Endothelial cell of umbilical vein (primary cell): Measurements from ENCODE around the gene SMARCA4. TPM values are rescaled to one million over a fixed set of nuclear protein-coding genes. Genes with fewer than 3 reads are reported as not detected.

ENCODE experiments used
- BruUV-seq: library from RNA; stranded (reverse); fragments of 400-500 nt; replicated peaks from 2 replicates; lab custom pipeline; 2021; lab: Mats Ljungman, UMichigan
- CTCF ChIA-PET: fragments of 300-600, 350-600 bp; sonication (Branson Sonifier 250); formaldehyde crosslinking; loops from one replicate; lab custom pipeline; 2021; ENCODE audit warnings: antibody characterized with exemption, inconsistent platforms; lab: Charles Lee
- POLR2A ChIA-PET: fragments of 300-600, 350-600 bp; sonication (Branson Sonifier 250); formaldehyde crosslinking; loops from one replicate; lab custom pipeline; 2021; ENCODE audit warnings: antibody characterized with exemption, inconsistent platforms; lab: Charles Lee
- DNase-seq: peaks from one replicate; pipeline ENCODE4 v3.0.0-alpha.2; 2011; ENCODE audit warnings: low read depth, low spot score
- FAIRE-seq: peaks from 2 replicates; lab custom pipeline; 2011; peaks lifted over from hg19 to GRCh38; lab: Jason Lieb, UNC
- H2AFZ ChIP-seq: 2 replicates; pipeline ENCODE4 v1.6.0; 2012; ENCODE audit warnings: low read depth, low read length, control low read depth, inconsistent platforms
- H3K27ac ChIP-seq: 2 replicates; pipeline ENCODE4 v1.5.1; 2011; ENCODE audit warnings: low read depth, mild to moderate bottlenecking, control low read depth, low read length, moderate library complexity; ENCODE audit not compliant: insufficient read depth
- H3K27me3 ChIP-seq, 2 experiments: 2 replicates each; pipeline versions ENCODE4 v1.6.0 to v1.6.1; 2011; ENCODE audit warnings: low read length in 2 of 2, mixed read lengths in 1 of 2; ENCODE audit not compliant: control insufficient read depth in 2 of 2, insufficient read depth in 2 of 2
- H3K36me3 ChIP-seq, 2 experiments: 2 replicates in 1 of 2; 3 replicates in 1 of 2; pipeline ENCODE4 v1.5.1; 2011; ENCODE audit warnings: low read length in 2 of 2, mild to moderate bottlenecking in 1 of 2, moderate library complexity in 1 of 2; ENCODE audit not compliant: control insufficient read depth in 2 of 2, insufficient read depth in 2 of 2; ENCODE audit errors: extremely low read depth in 1 of 2
- H3K4me1 ChIP-seq: 3 replicates; pipeline ENCODE4 v1.5.1; 2011; ENCODE audit warnings: mild to moderate bottlenecking, low read length; ENCODE audit not compliant: control insufficient read depth, insufficient read depth; ENCODE audit errors: extremely low read depth
- H3K4me2 ChIP-seq: 2 replicates; pipeline ENCODE4 v1.6.1; 2011; ENCODE audit warnings: low read length, control low read depth, mixed read lengths; ENCODE audit not compliant: insufficient read depth
- H3K4me3 ChIP-seq, 3 experiments: fragments of 200-600 bp in 1 of 3; sonication (generic), shearing (Covaris generic) in 1 of 3; replicated peaks in 1 of 3; 2 replicates each; pipeline ENCODE4 v1.5.1; 2011 to 2016; ENCODE audit warnings: control low read depth in 3 of 3, low read length in 3 of 3, mild to moderate bottlenecking in 2 of 3, inconsistent platforms in 1 of 3, low read depth in 1 of 3, moderate library complexity in 1 of 3; ENCODE audit not compliant: insufficient read depth in 1 of 3
- H3K79me2 ChIP-seq: 2 replicates; pipeline ENCODE4 v1.6.0; 2012; ENCODE audit warnings: low read length, inconsistent platforms; ENCODE audit not compliant: control insufficient read depth, insufficient read depth
- H3K9ac ChIP-seq: replicated peaks from 2 replicates; pipeline ENCODE3; 2011; ENCODE audit warnings: low read length, control low read depth; ENCODE audit not compliant: insufficient read depth; ENCODE audit errors: extremely low read depth
- H3K9me1 ChIP-seq: replicated peaks from 3 replicates; pipeline ENCODE4 v1.6.0; 2011; ENCODE audit warnings: mild to moderate bottlenecking, low read length; ENCODE audit not compliant: control insufficient read depth, insufficient read depth; ENCODE audit errors: extremely low read depth
- H3K9me3 ChIP-seq: replicated peaks from 2 replicates; pipeline ENCODE4 v1.5.1; 2012; ENCODE audit warnings: low read length, inconsistent platforms; ENCODE audit not compliant: control insufficient read depth, insufficient read depth
- H4K20me1 ChIP-seq: replicated peaks from 2 replicates; pipeline ENCODE3; 2011; ENCODE audit warnings: mild to moderate bottlenecking, low read length; ENCODE audit not compliant: control insufficient read depth, insufficient read depth; ENCODE audit errors: extremely low read depth
- EZH2 ChIP-seq: IDR thresholded peaks from 2 replicates; pipeline ENCODE4 v1.6.1; 2012; ENCODE audit warnings: borderline replicate concordance, low read depth, mild to moderate bottlenecking, moderate library complexity, low read length, inconsistent platforms; ENCODE audit not compliant: severe bottlenecking
- FOS ChIP-seq: IDR thresholded peaks from 2 replicates; pipeline ENCODE4 v1.6.1; 2011; ENCODE audit warnings: mild to moderate bottlenecking, low read length, moderate library complexity, borderline replicate concordance; ENCODE audit not compliant: insufficient read depth
- GATA2 ChIP-seq: IDR thresholded peaks from 2 replicates; pipeline ENCODE4 v1.7.0; 2011; ENCODE audit warnings: low read depth, mild to moderate bottlenecking, moderate library complexity, mixed read lengths, low read length; ENCODE audit not compliant: insufficient read length, insufficient read depth
- JUN ChIP-seq: IDR thresholded peaks from 2 replicates; pipeline ENCODE4 v1.6.1; 2011; ENCODE audit warnings: borderline replicate concordance, low read depth; ENCODE audit not compliant: insufficient read length, insufficient read depth
- MYC ChIP-seq: IDR thresholded peaks from one replicate; pipeline ENCODE4 v1.6.1; 2011; ENCODE audit warnings: mild to moderate bottlenecking, low read depth, low read length
- POLR2A ChIP-seq: IDR thresholded peaks from 2 replicates; pipeline ENCODE4 v1.6.1; 2012; ENCODE audit warnings: low read depth, mild to moderate bottlenecking, control low read depth, low read length
- POLR2AphosphoS5 ChIP-seq: IDR thresholded peaks from 2 replicates; pipeline ENCODE4 v1.6.1; 2012; ENCODE audit warnings: low read depth, mild to moderate bottlenecking, control low read depth, low read length, moderate library complexity; ENCODE audit not compliant: insufficient read depth
- dilution Hi-C: fragments of 300-500 bp; cut with MboI; formaldehyde crosslinking; loops from one replicate; pipeline ENCODE4 v1.15.0; 2019; ENCODE audit warnings: low sequenced_read_pairs; ENCODE audit not compliant: extremely low pct_ligation_motif_present
- intact Hi-C: fragments of 100-400 bp; cut with micrococcal nuclease; formaldehyde crosslinking; loops from one replicate; pipeline ENCODE4 v1.10.0; 2022
- polyA plus RNA-seq, 4 experiments: library from polyadenylated mRNA; depleted of rRNA in 3 of 4; stranded (reverse) in 3 of 4; unstranded in 1 of 4; fragments of >200 nt; gene quantifications; 2 replicates each; pipeline versions ENCODE4 v1.2.1 to v1.2.3, GENCODE V29; 2011 to 2012; ENCODE audit warnings: missing spikeins in 1 of 4
- total RNA-seq: library from RNA; stranded (reverse); gene quantifications from 2 replicates; pipeline ENCODE4 v1.2.3, GENCODE V29; 2021
- TF ChIP-seq, protein P1 (sequence below), 2 donors: IDR thresholded peaks; 1 replicate in 1 of 2; 2 replicates in 1 of 2; pipeline ENCODE4 v1.5.1; 2011; ENCODE audit warnings: low read length in 2 of 2, mild to moderate bottlenecking in 2 of 2, moderate library complexity in 2 of 2, control low read depth in 1 of 2, inconsistent platforms in 1 of 2, low read depth in 1 of 2; ENCODE audit not compliant: insufficient read depth in 1 of 2; ENCODE audit errors: extremely low read depth in 1 of 2
- TF ChIP-seq, protein P2 (sequence below): IDR thresholded peaks from 2 replicates; pipeline ENCODE4 v1.6.1; 2011; ENCODE audit not compliant: insufficient read depth, insufficient read length

SMARCA4 gene
- total and polyA plus RNA-seq, 2 donors (not counting 3 experiments of a cell fraction or from before 2014, with no cell fraction given): 65.0 to 177 TPM

DNA sequence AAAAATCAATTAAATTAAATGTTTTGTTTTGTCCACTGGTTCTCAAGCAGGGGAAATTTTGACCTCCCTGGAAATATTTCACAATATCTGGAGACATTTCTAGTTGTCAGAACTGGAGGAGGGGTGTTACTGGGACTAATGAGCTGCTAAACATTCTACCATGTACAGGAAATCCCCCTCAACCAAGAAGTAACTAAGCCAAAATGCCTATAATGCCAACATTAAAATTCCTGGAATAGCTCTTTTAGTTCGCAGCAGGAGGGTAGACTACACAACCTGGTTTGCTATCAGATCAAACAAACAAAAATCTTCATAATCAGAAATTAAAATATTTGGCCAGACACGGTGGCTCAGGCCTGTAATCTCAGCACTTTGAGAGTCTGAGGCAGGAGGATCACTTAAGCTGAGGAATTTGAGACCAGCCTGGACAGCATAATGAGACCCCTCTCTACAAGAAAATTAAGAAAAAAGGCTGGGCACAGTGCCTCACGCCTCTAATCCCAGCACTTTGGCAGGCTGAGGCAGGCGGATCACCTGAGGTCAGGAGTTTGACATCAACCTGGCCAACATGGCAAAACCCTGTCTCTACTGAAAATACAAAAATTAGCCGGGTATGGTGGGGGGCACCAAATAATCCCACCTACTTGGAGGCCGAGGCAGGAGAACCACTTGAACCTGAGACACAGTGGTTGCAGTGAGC is 13.7 kb upstream of the SMARCA4 start:
- Histone ChIP-seq H3K4me1 (no peaks in the 10 kb centered on the region), H3K79me2 (no peaks in the 10 kb centered on the region), H3K9ac (no peak overlapping the region), H3K4me2 (no peak overlapping the region), H3K9me1 (no peaks in the 10 kb centered on the region), H2AFZ (no peak overlapping the region), H3K27ac (no peak overlapping the region), H3K27me3 (no peaks in the 10 kb centered on the region), H3K36me3 (no peaks in the 10 kb centered on the region), H4K20me1 (no peaks in the 10 kb centered on the region), H3K4me3 (no peak overlapping the region), H3K9me3 (no peaks in the 10 kb centered on the region)
- ChIA-PET CTCF (interaction anchor here (0.7 to 1.3 kb wide), 2 partner anchors 11 to 20 kb away, joined by 4 to 9 read pairs; no protein-coding TSS in a partner anchor), POLR2A (no interaction called here)
- FAIRE-seq: peak; percentile 21
- dilution Hi-C loops (no loop called here), intact Hi-C loops (no loop called here)
- BruUV-seq: no TSS peak
- no peak for TF ChIP-seq FOS
- TF ChIP-seq EZH2: no peak
- TF ChIP-seq POLR2A: no peak
- no peak for TF ChIP-seq MYC
- TF ChIP-seq, protein P1, sequence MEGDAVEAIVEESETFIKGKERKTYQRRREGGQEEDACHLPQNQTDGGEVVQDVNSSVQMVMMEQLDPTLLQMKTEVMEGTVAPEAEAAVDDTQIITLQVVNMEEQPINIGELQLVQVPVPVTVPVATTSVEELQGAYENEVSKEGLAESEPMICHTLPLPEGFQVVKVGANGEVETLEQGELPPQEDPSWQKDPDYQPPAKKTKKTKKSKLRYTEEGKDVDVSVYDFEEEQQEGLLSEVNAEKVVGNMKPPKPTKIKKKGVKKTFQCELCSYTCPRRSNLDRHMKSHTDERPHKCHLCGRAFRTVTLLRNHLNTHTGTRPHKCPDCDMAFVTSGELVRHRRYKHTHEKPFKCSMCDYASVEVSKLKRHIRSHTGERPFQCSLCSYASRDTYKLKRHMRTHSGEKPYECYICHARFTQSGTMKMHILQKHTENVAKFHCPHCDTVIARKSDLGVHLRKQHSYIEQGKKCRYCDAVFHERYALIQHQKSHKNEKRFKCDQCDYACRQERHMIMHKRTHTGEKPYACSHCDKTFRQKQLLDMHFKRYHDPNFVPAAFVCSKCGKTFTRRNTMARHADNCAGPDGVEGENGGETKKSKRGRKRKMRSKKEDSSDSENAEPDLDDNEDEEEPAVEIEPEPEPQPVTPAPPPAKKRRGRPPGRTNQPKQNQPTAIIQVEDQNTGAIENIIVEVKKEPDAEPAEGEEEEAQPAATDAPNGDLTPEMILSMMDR (IDR thresholded peaks at IDR 0.05; ENCODE audit: extremely low read depth in 1 of 2, insufficient read depth in 1 of 2, low read depth in 1 of 2, low read length in 2 of 2): no peak
- no peak for TF ChIP-seq GATA2
- no peak for TF ChIP-seq POLR2AphosphoS5
- TF ChIP-seq JUN: no peak
- TF ChIP-seq, protein P2, sequence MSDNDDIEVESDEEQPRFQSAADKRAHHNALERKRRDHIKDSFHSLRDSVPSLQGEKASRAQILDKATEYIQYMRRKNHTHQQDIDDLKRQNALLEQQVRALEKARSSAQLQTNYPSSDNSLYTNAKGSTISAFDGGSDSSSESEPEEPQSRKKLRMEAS: no peak
- no peak for DNase-seq
